RWPE2 (cell line): ENCODE results near the gene PRSS48.
A peak's percentile ranks its signal among the peaks of the same experiment; 100 is the strongest.

Experiments
- ATAC-seq: fragments of 200-7000 bp; cut with Tn5 transposase; 3 replicates; pipeline ENCODE4 v1.9.1; 2021; ENCODE audit warnings: low read depth
- DNase-seq: peaks from one replicate; pipeline ENCODE4 v3.0.0-alpha.2; 2020; ENCODE audit warnings: low spot score
- H3K27ac ChIP-seq: fragments of 450-650 bp; 2 replicates; pipeline ENCODE4 v1.5.1; 2017; ENCODE audit warnings: mild to moderate bottlenecking; ENCODE audit not compliant: poor library complexity, severe bottlenecking
- H3K27me3 ChIP-seq: fragments of 250-450 bp; sonication (Bioruptor Pico); 2 replicates; pipeline ENCODE4 v1.5.1; 2021; ENCODE audit warnings: mild to moderate bottlenecking, moderate library complexity; ENCODE audit not compliant: insufficient read depth, poor library complexity, severe bottlenecking
- H3K36me3 ChIP-seq: fragments of 250-450 bp; sonication (Bioruptor Pico); 2 replicates; pipeline ENCODE4 v1.5.1; 2020; ENCODE audit warnings: low read depth, mild to moderate bottlenecking, moderate library complexity
- H3K4me1 ChIP-seq: fragments of 250-450 bp; sonication (Bioruptor Pico); 2 replicates; pipeline ENCODE4 v1.5.1; 2021; ENCODE audit warnings: mild to moderate bottlenecking, moderate library complexity; ENCODE audit not compliant: insufficient read depth, poor library complexity, severe bottlenecking
- H3K4me3 ChIP-seq: fragments of 250-450 bp; sonication (Bioruptor Pico); 2 replicates; pipeline ENCODE4 v1.5.1; 2021; ENCODE audit warnings: mild to moderate bottlenecking, moderate library complexity; ENCODE audit not compliant: severe bottlenecking
- H3K9me3 ChIP-seq: fragments of 250-450 bp; sonication (Bioruptor Pico); 2 replicates; pipeline ENCODE4 v1.5.1; 2021; ENCODE audit warnings: mild to moderate bottlenecking, moderate library complexity; ENCODE audit not compliant: severe bottlenecking
- TF ChIP-seq, protein P1 (sequence below): fragments of 450-650 bp; IDR thresholded peaks from one replicate; pipeline ENCODE4 v1.5.1; 2017; ENCODE audit warnings: mild to moderate bottlenecking, moderate library complexity; ENCODE audit not compliant: poor library complexity, severe bottlenecking

Gene PRSS48

DNA sequence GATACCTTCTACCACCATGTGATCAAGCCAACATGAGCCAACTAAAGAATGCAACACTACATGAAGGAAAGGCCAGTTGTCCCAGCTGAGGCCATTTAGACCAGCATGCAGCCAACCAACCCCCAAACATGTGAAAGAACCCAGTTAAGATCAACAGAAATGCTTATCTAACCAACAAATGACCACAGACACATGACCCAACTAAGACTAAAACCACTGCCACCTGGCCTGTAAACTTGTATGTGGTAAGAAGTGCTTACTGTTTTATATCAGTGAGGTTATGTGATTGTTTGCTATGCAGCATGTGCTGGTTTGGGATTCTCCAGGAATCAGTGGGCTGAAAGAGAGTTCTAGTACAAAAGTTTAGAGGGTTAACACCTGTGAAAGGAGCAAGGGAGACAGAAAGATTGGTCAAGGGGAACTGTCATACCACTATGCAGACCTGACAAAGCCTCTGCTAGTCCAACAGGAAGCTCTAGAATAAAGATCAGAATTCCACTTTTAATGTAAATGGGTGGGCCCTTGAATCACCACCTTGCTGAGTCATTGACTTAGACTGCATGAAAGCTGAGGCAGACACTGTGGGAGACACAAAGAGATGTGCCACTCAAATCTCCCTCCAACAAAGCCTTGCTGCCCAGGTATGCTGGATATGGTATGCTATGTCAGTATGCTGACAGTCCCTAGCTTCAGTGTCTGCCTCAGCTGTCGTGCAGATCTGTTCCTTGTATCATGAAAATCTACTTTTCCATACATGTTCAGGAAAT lies 54.5 kb downstream of the PRSS48 start:
- H3K4me1 ChIP-seq, result peaks cover 25% of the 10 kb centered on the region
- H3K36me3 ChIP-seq, result no peaks in the 10 kb centered on the region
- H3K9me3 ChIP-seq, result no peaks in the 10 kb centered on the region
- TF ChIP-seq, protein P1, sequence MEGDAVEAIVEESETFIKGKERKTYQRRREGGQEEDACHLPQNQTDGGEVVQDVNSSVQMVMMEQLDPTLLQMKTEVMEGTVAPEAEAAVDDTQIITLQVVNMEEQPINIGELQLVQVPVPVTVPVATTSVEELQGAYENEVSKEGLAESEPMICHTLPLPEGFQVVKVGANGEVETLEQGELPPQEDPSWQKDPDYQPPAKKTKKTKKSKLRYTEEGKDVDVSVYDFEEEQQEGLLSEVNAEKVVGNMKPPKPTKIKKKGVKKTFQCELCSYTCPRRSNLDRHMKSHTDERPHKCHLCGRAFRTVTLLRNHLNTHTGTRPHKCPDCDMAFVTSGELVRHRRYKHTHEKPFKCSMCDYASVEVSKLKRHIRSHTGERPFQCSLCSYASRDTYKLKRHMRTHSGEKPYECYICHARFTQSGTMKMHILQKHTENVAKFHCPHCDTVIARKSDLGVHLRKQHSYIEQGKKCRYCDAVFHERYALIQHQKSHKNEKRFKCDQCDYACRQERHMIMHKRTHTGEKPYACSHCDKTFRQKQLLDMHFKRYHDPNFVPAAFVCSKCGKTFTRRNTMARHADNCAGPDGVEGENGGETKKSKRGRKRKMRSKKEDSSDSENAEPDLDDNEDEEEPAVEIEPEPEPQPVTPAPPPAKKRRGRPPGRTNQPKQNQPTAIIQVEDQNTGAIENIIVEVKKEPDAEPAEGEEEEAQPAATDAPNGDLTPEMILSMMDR, result no peak
- ATAC-seq, result peak; percentile 97
- DNase-seq, result no peak
- no peaks in the 10 kb centered on the region for H3K27me3 ChIP-seq
- H3K4me3 ChIP-seq, result no peak overlapping the region
- peak overlapping the region; percentile 62 for H3K27ac ChIP-seq

DNA sequence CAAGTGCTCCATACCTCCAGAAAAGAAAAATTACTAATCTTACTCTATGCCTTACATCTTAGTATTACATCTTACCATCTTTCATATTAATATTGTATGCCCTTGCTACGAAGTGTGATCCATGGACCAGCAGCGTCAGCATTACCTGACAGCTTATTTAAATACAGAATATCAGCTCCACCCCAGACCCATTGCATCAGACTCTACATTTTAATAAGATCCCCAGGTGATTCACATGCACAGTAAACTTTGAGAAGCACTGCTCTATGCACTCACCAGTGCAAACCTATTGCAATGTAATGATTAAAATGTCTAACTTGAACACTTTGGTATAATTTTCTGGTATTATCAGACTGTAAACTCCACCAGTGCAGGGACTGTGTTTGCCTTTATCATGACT lies 62.5 kb downstream of the PRSS48 start:
- TF ChIP-seq, protein P1, result no peak
- no peaks in the 10 kb centered on the region for H3K9me3 ChIP-seq
- H3K4me3 ChIP-seq, result no peak overlapping the region
- no peaks in the 10 kb centered on the region for H3K36me3 ChIP-seq
- no peaks in the 10 kb centered on the region for H3K27me3 ChIP-seq
- H3K4me1 ChIP-seq, result no peaks in the 10 kb centered on the region
- H3K27ac ChIP-seq, result no peak overlapping the region
- DNase-seq (no peak), ATAC-seq (0 out of 3 replicates have a peak, but pooled peaks have one; percentile 38)

DNA sequence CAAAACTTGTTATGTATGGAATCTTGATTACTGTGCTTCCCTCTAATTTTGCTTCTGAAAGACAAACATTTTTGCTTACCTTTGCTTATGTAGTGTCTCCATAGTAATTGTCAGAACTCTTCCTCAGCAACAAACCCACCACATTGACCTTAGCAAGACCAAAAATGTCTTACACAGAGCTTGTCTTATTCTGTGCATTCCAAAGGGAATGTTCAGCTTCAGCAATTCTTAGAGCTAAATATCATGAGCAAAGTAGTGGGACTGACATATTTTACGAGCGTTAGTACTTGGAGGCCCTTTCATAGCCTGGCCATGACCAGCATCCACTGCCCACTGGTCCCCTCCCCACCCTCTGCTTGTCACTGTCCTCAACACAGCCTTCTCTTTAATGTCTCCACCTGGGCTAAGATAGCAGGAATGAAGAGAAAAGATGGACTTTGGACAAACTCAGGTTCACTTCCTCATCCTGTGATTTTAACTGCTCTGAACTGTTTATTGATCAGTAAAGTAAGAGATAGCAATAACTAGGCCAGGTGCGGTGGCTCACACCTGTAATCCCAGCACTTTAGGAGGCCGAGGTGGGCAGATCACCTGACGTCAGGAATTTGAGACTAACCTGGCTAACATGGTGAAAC lies 63.9 kb downstream of the PRSS48 start:
- TF ChIP-seq, protein P1, result no peak
- no peak overlapping the region for H3K4me3 ChIP-seq
- no peak overlapping the region for H3K27ac ChIP-seq
- H3K27me3 ChIP-seq, result no peaks in the 10 kb centered on the region
- no peak for ATAC-seq
- no peaks in the 10 kb centered on the region for H3K4me1 ChIP-seq
- no peaks in the 10 kb centered on the region for H3K9me3 ChIP-seq
- no peaks in the 10 kb centered on the region for H3K36me3 ChIP-seq
- no peak for DNase-seq
